Measurements from ENCODE around the gene TMEM174. TPM values are rescaled to one million over a fixed set of nuclear protein-coding genes. Genes with fewer than 3 reads are reported as not detected.
A peak's percentile ranks its signal among the peaks of the same experiment; 100 is the strongest.
"Not testable (repeated sequence)": the region's sequence is repeated elsewhere in the genome, so short reads cannot be mapped to it uniquely, and the experiment has no call there.

The TMEM174 gene
- total RNA-seq, 2 donors from 2014 or later, result not detected

DNA sequence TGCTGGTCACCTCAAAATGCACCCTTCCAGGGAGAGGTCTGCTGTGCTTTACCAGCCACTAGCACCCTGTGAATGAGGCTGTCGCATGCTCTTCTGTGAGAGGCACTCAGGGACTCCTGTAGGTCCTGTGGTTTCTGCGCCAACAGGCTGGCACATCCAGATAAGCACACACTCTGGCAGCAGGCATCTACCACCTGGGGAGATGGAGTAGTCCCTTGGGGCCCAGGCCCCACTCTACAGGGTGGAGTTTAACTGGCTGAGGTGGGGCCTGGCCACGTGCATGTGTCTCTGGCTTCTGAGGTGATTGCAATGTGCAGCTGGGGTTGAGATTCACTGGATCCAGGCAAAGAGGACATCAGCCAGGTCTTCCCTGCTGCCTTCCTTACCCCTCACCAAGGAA is 32.3 kb downstream of the TMEM174 start:
- ATAC-seq (replicated peaks in 1 of 2), result no peak
- Mint-ChIP-seq H3K27ac (no peak overlapping the region), H3K36me3 (ENCODE audit: insufficient read depth in 2 of 2) (peaks cover 18 to 24% of the 10 kb centered on the region in 2 donors), H3K4me1 (ENCODE audit: low read depth) (peaks cover 6% of the 10 kb centered on the region), H3K9me3 (peaks cover 14 to 16% of the 10 kb centered on the region in 2 donors), H3K4me3 (no peak overlapping the region), H3K27me3 (ENCODE audit: low read depth) (peaks cover 91% of the 10 kb centered on the region)
- no peak for DNase-seq

DNA sequence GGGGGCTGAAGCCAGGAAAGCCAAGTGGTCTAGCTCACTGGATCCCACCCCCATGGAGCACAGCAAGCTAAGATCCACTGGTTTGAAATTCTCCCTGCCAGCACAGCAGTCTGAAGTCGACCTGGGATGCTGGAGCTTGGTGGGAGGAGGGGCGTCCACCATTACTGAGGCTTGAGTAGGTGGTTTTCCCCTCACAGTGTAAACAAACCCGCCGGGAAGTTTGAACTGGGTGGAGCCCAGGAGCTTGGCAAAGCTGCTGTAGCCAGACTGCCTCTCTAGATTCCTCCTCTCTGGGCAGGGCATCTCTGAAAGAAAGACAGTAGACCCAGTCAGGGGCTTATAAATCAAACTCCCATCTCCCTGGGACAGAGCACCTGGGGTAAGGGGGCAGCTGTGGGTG is 34.2 kb downstream of the TMEM174 start:
- H3K27me3 Mint-ChIP-seq (ENCODE audit: low read depth), result peaks cover 91% of the 10 kb centered on the region
- H3K36me3 Mint-ChIP-seq (ENCODE audit: insufficient read depth in 2 of 2), result peaks cover 20 to 29% of the 10 kb centered on the region in 2 donors
- not testable (repeated sequence) for ATAC-seq (replicated peaks in 1 of 2); DNase-seq; H3K4me3 Mint-ChIP-seq; H3K4me1 Mint-ChIP-seq (ENCODE audit: low read depth); H3K27ac Mint-ChIP-seq
- peaks cover 14 to 20% of the 10 kb centered on the region in 2 donors for H3K9me3 Mint-ChIP-seq

DNA sequence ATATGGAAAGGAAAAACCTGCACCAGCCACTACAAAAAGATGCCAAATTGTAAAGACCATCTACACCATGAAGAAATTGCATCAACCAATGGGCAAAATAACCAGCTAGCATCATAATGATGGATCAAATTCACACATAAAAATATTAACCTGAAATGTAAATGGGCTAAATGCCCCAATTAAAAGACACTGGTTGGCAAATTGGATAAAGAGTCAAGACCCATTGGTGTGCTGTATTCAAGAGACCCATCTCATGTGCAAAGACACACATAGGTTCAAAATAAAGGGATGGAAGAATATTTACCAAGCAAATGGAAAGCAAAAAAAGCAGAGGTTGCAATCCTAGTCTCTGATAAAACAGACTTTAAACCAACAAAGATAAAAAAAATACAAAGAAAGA is 36.1 kb downstream of the TMEM174 start:
- Mint-ChIP-seq H3K27me3 (ENCODE audit: low read depth) (peaks cover 93% of the 10 kb centered on the region), H3K9me3 (peaks cover 14 to 24% of the 10 kb centered on the region in 2 donors), H3K36me3 (ENCODE audit: insufficient read depth in 2 of 2) (peaks cover 23 to 33% of the 10 kb centered on the region in 2 donors)
- DNase-seq; H3K4me3 Mint-ChIP-seq; H3K4me1 Mint-ChIP-seq (ENCODE audit: low read depth); ATAC-seq (replicated peaks in 1 of 2); H3K27ac Mint-ChIP-seq: not testable (repeated sequence)

DNA sequence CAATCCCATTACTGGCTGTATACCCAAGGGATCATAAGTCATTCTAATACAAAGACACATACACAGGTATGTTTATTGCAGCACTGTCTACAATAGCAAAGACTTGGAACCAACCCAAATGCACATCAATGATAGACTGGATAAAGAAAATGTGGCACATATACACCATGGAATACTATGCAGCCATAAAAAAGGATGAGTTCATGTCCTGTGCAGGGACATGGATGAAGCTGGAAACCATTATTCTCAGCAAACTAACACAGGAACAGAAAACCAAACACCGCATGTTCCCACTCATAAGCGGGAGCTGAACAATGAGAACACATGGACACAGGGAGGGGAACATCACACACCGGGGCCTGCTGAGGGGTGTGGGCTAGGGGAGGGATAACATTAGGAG is 39.7 kb downstream of the TMEM174 start:
- H3K27ac Mint-ChIP-seq; H3K4me1 Mint-ChIP-seq (ENCODE audit: low read depth); DNase-seq; H3K4me3 Mint-ChIP-seq; ATAC-seq (replicated peaks in 1 of 2): not testable (repeated sequence)
- H3K36me3 Mint-ChIP-seq (ENCODE audit: insufficient read depth in 2 of 2), result peaks cover 21 to 30% of the 10 kb centered on the region in 2 donors
- H3K9me3 Mint-ChIP-seq, result peaks cover 12 to 22% of the 10 kb centered on the region in 2 donors
- H3K27me3 Mint-ChIP-seq (ENCODE audit: low read depth), result peaks cover 92% of the 10 kb centered on the region

DNA sequence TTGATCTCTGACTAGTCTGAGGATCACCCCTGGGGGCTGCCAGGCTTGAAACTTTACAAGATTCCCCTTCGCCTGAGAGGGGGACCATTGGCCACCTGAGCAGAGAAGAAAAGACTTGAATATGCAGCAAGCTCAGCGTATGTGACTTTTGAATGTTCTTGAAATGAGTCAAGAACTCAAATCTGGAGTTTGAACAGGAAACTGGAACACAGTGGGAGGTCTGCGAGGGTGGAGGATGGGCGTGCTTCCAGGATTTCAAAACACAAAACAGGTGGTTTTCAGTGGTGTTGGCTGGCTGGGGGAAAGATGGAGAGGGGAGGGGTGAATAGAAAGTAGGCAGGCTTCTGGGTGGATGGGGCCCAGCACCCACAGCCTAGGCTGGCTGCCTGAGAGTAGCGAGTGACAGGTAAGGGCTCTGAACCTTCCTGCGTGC is 40.6 kb downstream of the TMEM174 start:
- Mint-ChIP-seq H3K4me3 (peak overlapping the region in 1 of 2 donors; percentile 25), H3K4me1 (ENCODE audit: low read depth) (peaks cover 10% of the 10 kb centered on the region), H3K36me3 (ENCODE audit: insufficient read depth in 2 of 2) (peaks cover 14 to 23% of the 10 kb centered on the region in 2 donors), H3K27ac (no peak overlapping the region), H3K9me3 (peaks cover 5 to 19% of the 10 kb centered on the region in 2 donors), H3K27me3 (ENCODE audit: low read depth) (peaks cover 91% of the 10 kb centered on the region)
- ATAC-seq (replicated peaks in 1 of 2) (peak; percentile 72 to 73), DNase-seq (peak; percentile 16 to 31)

DNA sequence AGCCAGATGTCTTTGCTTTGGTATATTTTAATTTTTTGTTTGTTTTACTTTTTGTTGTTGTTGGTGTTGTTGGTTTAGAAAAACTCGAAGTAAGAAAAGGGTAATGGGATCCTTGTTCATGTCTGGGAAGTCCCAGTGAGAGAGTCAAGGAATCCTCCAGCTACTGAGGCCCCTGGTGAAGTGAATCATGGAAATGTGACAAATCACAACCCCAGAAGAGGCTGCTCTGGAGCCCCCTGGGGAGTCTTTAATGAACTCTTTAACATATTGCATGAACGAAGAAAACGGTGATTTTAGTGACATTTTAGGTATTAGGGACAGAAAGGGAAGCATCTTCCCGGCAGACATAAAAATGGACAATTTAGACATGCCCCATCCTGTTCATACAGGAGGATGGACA is 41.3 kb downstream of the TMEM174 start:
- peaks cover 5 to 15% of the 10 kb centered on the region in 2 donors for H3K9me3 Mint-ChIP-seq
- ATAC-seq (replicated peaks in 1 of 2), result no peak
- peaks cover 11 to 17% of the 10 kb centered on the region in 2 donors for H3K36me3 Mint-ChIP-seq (ENCODE audit: insufficient read depth in 2 of 2)
- peaks cover 91% of the 10 kb centered on the region for H3K27me3 Mint-ChIP-seq (ENCODE audit: low read depth)
- no peak overlapping the region for H3K4me3 Mint-ChIP-seq
- no peak overlapping the region for H3K27ac Mint-ChIP-seq
- DNase-seq, result no peak
- peaks cover 10% of the 10 kb centered on the region for H3K4me1 Mint-ChIP-seq (ENCODE audit: low read depth)

DNA sequence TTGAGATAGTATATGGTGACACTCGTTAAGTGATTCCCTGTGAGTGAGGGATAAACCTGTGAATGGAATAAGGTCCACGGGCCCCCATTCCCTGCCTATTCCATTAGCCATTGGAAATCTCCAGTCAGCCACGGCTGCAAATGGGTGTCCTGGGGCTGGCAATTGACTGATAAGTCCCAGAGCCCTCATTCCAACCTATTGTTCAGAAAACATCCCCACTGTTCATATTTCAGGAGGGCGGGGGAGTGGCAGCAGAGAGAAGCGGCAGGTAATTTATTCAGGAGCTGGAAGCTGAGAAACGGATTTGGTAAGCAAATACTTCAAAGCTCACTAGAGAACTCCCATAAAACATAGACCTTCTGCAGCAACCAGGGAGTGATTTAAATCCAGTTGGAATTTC is 42.0 kb downstream of the TMEM174 start:
- Mint-ChIP-seq H3K4me3 (peak overlapping the region in 1 of 2 donors; percentile 60), H3K27ac (no peak overlapping the region), H3K27me3 (ENCODE audit: low read depth) (peaks cover 91% of the 10 kb centered on the region), H3K36me3 (ENCODE audit: insufficient read depth in 2 of 2) (peaks cover 5 to 12% of the 10 kb centered on the region in 2 donors), H3K9me3 (peaks cover 0 to 10% of the 10 kb centered on the region in 2 donors), H3K4me1 (ENCODE audit: low read depth) (peaks cover 10% of the 10 kb centered on the region)
- no peak for DNase-seq
- no peak for ATAC-seq (replicated peaks in 1 of 2)

DNA sequence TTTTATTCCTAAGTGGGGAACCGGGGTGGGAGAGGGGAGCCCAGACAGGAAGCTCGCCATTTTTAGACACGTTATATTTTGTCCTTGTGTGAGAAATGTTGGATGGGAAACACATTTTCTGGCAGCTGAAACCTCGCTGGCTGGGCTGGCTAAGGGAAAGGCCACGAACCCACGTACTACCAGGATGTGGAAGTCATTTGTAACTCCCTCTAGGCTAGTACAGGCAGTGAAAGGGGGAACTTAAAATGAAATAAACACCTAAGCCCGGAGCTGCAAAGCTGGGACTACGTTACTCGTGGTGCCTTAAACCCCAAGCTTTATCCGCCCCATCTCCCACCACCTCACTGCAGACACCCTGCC is 42.5 kb downstream of the TMEM174 start:
- peaks cover 5 to 10% of the 10 kb centered on the region in 2 donors for H3K36me3 Mint-ChIP-seq (ENCODE audit: insufficient read depth in 2 of 2)
- peaks cover 0 to 8% of the 10 kb centered on the region in 2 donors for H3K9me3 Mint-ChIP-seq
- no peak overlapping the region for H3K27ac Mint-ChIP-seq
- H3K4me3 Mint-ChIP-seq, result peak overlapping the region; percentile 22 to 56
- DNase-seq (no peak), ATAC-seq (replicated peaks in 1 of 2) (no peak)
- H3K27me3 Mint-ChIP-seq (ENCODE audit: low read depth), result peaks cover 91% of the 10 kb centered on the region
- peaks cover 10% of the 10 kb centered on the region for H3K4me1 Mint-ChIP-seq (ENCODE audit: low read depth)

DNA sequence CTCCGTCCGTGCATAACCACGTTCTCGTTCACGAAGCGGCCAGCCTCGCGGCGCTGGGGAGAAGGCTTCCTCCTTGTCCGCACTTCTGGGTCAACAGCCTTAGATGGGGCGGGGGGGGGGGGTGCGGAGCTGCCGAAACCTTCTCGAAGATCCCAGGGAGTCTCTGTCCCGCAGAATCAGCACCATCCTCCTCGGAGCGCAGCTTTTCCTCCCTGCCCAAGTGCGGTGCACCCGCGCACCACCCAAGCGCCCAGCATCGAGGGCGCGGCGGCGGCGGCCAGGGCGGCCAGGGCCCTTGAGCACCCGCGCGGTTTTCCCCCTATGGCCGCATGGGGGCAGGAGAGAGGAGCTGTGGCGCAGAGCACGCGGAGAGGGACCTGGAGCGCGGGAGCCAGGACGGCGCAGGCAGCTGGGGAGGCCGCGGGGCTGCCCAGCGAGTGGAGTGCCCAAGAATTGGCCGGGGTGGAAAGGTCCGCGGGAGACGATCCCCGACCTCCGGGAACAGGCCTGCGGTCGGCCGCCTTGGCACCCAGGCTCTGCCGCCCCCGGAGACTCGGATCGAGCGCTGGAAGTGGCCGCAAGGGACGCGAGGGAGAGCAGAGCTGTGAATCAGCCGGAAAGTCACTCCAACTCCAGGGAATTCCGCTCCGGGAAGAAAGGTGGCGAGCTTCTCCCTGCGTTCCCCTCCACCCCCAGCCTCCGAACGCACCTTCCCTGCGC is 43.1 kb downstream of the TMEM174 start:
- peaks cover 10% of the 10 kb centered on the region for H3K4me1 Mint-ChIP-seq (ENCODE audit: low read depth)
- peaks cover 3 to 6% of the 10 kb centered on the region in 2 donors for H3K36me3 Mint-ChIP-seq (ENCODE audit: insufficient read depth in 2 of 2)
- no peak overlapping the region for H3K27ac Mint-ChIP-seq
- H3K27me3 Mint-ChIP-seq (ENCODE audit: low read depth), result peaks cover 89% of the 10 kb centered on the region
- peak overlapping the region; percentile 56 to 61 for H3K4me3 Mint-ChIP-seq
- peaks cover 0 to 8% of the 10 kb centered on the region in 2 donors for H3K9me3 Mint-ChIP-seq
- DNase-seq, result peak; percentile 74 to 76
- peak; percentile 88 to 90 for ATAC-seq (replicated peaks in 1 of 2)

DNA sequence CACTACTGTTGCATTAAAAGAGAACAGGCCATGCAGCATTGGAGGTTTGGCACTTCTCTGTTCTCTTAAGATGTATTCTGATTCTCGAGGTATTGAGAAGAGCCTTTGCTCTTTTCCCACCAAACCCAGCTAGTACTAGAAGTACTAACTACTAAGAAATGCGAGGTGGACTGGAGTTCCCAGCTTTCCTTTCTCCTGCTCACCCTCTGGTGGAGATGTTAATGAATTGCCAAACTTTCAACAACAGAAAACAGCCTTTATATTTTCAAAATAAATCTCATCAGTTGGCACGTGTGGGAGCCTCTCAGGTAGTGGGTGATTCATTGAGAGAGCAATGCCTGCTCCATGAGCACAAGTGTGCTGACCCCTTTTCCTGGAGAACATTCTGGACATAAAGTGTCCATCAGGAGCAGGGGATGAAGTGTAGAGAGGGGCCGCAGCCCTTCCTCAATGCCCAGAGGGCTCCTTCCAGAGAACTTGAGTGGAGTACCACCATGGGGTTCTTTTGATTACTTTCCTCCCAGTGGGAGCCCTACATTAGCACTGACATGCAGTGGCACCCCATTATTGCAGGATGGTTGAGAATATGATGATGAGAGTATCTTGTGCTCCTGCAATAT is 45.7 kb downstream of the TMEM174 start:
- Mint-ChIP-seq H3K27ac (no peak overlapping the region), H3K27me3 (ENCODE audit: low read depth) (peaks cover 87% of the 10 kb centered on the region), H3K36me3 (ENCODE audit: insufficient read depth in 2 of 2) (no peaks in the 10 kb centered on the region), H3K9me3 (no peaks in the 10 kb centered on the region), H3K4me3 (no peak overlapping the region), H3K4me1 (ENCODE audit: low read depth) (peaks cover 6% of the 10 kb centered on the region)
- ATAC-seq (replicated peaks in 1 of 2) (no peak), DNase-seq (no peak)

DNA sequence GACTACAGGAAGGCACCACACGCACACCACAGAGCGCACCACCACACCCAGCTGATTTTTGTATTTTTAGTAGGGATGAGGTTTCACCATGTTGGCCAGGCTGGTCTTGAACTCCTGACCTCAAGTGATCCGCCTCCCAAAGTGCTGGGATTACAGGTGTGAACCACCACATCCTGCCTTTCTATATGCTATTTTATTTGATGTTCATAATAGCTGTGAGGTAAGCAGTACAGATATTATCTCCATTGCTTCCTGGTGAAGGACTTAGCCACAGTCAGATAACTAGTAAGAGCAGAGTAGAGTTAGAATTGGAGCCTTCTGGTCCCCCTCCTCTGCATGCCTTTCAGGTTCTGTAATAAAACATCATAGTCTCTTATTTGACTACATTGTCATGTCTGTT is 46.3 kb downstream of the TMEM174 start:
- not testable (repeated sequence) for ATAC-seq (replicated peaks in 1 of 2); DNase-seq; H3K36me3 Mint-ChIP-seq (ENCODE audit: insufficient read depth in 2 of 2); H3K4me3 Mint-ChIP-seq; H3K4me1 Mint-ChIP-seq (ENCODE audit: low read depth); H3K27ac Mint-ChIP-seq; H3K9me3 Mint-ChIP-seq
- peaks cover 87% of the 10 kb centered on the region for H3K27me3 Mint-ChIP-seq (ENCODE audit: low read depth)

DNA sequence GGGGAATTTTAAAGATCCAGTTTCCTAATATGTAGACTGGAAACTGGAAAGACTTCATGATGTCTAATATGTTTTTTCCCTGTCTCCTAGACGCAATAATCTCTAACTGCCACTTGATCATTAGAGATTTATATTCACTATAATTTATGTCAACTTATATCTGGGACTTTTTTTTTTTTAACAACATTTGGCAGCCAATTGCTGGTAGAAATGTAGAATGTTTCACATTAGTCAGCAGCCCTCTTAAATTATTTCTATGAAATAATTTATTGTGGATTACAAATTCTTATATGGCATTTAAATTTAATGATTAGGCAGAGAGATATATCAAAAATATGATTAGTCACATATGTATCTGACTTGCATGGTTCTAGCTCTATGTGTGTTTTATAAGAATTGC is 48.2 kb downstream of the TMEM174 start:
- H3K4me1 Mint-ChIP-seq (ENCODE audit: low read depth), result no peaks in the 10 kb centered on the region
- DNase-seq (no peak), ATAC-seq (replicated peaks in 1 of 2) (no peak)
- H3K36me3 Mint-ChIP-seq (ENCODE audit: insufficient read depth in 2 of 2), result no peaks in the 10 kb centered on the region
- no peaks in the 10 kb centered on the region for H3K9me3 Mint-ChIP-seq
- no peak overlapping the region for H3K4me3 Mint-ChIP-seq
- H3K27me3 Mint-ChIP-seq (ENCODE audit: low read depth), result peaks cover 91% of the 10 kb centered on the region
- H3K27ac Mint-ChIP-seq, result no peak overlapping the region

DNA sequence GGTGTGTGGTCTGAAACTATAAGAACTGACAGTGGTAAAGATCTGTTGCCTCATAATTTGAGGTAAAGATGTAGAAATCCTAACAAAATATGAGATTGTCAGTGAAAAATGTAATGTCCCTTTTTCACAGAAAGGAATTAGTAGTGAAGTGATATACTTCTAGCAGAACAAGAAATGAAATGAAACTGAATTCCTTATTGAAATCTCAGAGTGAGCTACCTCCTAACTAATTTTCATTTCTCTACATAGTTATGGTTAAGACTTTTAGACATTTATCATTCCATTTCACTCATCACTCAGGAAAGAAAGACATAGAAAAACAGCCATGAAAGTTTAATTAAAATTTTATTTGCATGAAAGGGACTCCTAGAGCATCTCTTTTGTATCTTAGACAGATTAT is 48.7 kb downstream of the TMEM174 start:
- no peaks in the 10 kb centered on the region for H3K36me3 Mint-ChIP-seq (ENCODE audit: insufficient read depth in 2 of 2)
- H3K27ac Mint-ChIP-seq, result no peak overlapping the region
- no peaks in the 10 kb centered on the region for H3K9me3 Mint-ChIP-seq
- peaks cover 91% of the 10 kb centered on the region for H3K27me3 Mint-ChIP-seq (ENCODE audit: low read depth)
- H3K4me1 Mint-ChIP-seq (ENCODE audit: low read depth), result no peaks in the 10 kb centered on the region
- ATAC-seq (replicated peaks in 1 of 2) (no peak), DNase-seq (no peak)
- H3K4me3 Mint-ChIP-seq, result no peak overlapping the region

Data from activated T-cell treated with anti-CD3 and anti-CD28 coated beads, Interleukin-2, amount 50 U/mL, for 72 hours (primary cell).